ENCODE results near the gene NDE1. TPM values are rescaled to one million over a fixed set of nuclear protein-coding genes. Genes with fewer than 3 reads are reported as not detected.

Gene NDE1
- total and polyA plus RNA-seq, 2 donors (not counting 3 experiments of a cell fraction or from before 2014, with no cell fraction given): 28.0 to 90.2 TPM

- no peak overlapping the region for H2AFZ ChIP-seq (ENCODE audit: low read depth, low read length)
- BruUV-seq (replicated peaks): no TSS peak
- H3K9ac ChIP-seq (replicated peaks; ENCODE audit: extremely low read depth, insufficient read depth, low read length): no peak overlapping the region
- ChIA-PET CTCF (interaction anchor here (1.1 to 1.2 kb wide), 2 partner anchors 82 to 83 kb away, joined by 3 read pairs; no protein-coding TSS in a partner anchor), POLR2A (interaction anchor here (0.7 kb wide), 1 partner anchor 57 kb away, joined by 3 read pairs; no protein-coding TSS in a partner anchor)
- no peak overlapping the region for H3K4me2 ChIP-seq (ENCODE audit: insufficient read depth, low read length)
- H3K9me1 ChIP-seq (replicated peaks; ENCODE audit: control insufficient read depth, extremely low read depth, insufficient read depth, low read length): no peaks in the 10 kb centered on the region
- DNase-seq (ENCODE audit: low read depth, low spot score): no peak
- intact Hi-C loops (cut with micrococcal nuclease) (no loop called here), dilution Hi-C loops (cut with MboI; ENCODE audit: extremely low pct_ligation_motif_present, low sequenced_read_pairs) (no loop called here)
- no peaks in the 10 kb centered on the region for H3K27me3 ChIP-seq (ENCODE audit: control insufficient read depth in 2 of 2, insufficient read depth in 2 of 2, low read length in 2 of 2)
- no peaks in the 10 kb centered on the region for H3K4me1 ChIP-seq (ENCODE audit: control insufficient read depth, extremely low read depth, insufficient read depth, low read length)
- no peak for FAIRE-seq
- H3K4me3 ChIP-seq (replicated peaks in 1 of 3; ENCODE audit: insufficient read depth in 1 of 3, low read depth in 1 of 3, low read length in 3 of 3): no peak overlapping the region
- no peak for TF ChIP-seq EZH2 (IDR thresholded peaks at IDR 0.05; ENCODE audit: borderline replicate concordance, low read depth, low read length, severe bottlenecking)
- H4K20me1 ChIP-seq (replicated peaks; ENCODE audit: control insufficient read depth, extremely low read depth, insufficient read depth, low read length): no peaks in the 10 kb centered on the region
- H3K27ac ChIP-seq (ENCODE audit: insufficient read depth, low read depth, low read length): no peak overlapping the region
- H3K79me2 ChIP-seq (ENCODE audit: control insufficient read depth, insufficient read depth, low read length): no peaks in the 10 kb centered on the region
- no peaks in the 10 kb centered on the region for H3K9me3 ChIP-seq (replicated peaks; ENCODE audit: control insufficient read depth, insufficient read depth, low read length)
- H3K36me3 ChIP-seq (ENCODE audit: control insufficient read depth in 2 of 2, extremely low read depth in 1 of 2, insufficient read depth in 2 of 2, low read length in 2 of 2): no peaks in the 10 kb centered on the region
Measured at GRCh38 chr16:15739464-15739863, 89.4 kb downstream of the NDE1 start.

- H2AFZ ChIP-seq (ENCODE audit: low read depth, low read length): no peak overlapping the region
- H4K20me1 ChIP-seq (replicated peaks; ENCODE audit: control insufficient read depth, extremely low read depth, insufficient read depth, low read length): no peaks in the 10 kb centered on the region
- no peaks in the 10 kb centered on the region for H3K9me3 ChIP-seq (replicated peaks; ENCODE audit: control insufficient read depth, insufficient read depth, low read length)
- intact Hi-C loops (cut with micrococcal nuclease): no loop called here
- H3K4me1 ChIP-seq (ENCODE audit: control insufficient read depth, extremely low read depth, insufficient read depth, low read length): no peaks in the 10 kb centered on the region
- dilution Hi-C loops (cut with MboI; ENCODE audit: extremely low pct_ligation_motif_present, low sequenced_read_pairs): no loop called here
- DNase-seq (ENCODE audit: low read depth, low spot score) (no peak), FAIRE-seq (no peak)
- no peak overlapping the region for H3K4me2 ChIP-seq (ENCODE audit: insufficient read depth, low read length)
- H3K4me3 ChIP-seq (replicated peaks in 1 of 3; ENCODE audit: insufficient read depth in 1 of 3, low read depth in 1 of 3, low read length in 3 of 3): no peak overlapping the region
- H3K27me3 ChIP-seq (ENCODE audit: control insufficient read depth in 2 of 2, insufficient read depth in 2 of 2, low read length in 2 of 2): no peaks in the 10 kb centered on the region
- BruUV-seq (replicated peaks): no TSS peak
- no peaks in the 10 kb centered on the region for H3K79me2 ChIP-seq (ENCODE audit: control insufficient read depth, insufficient read depth, low read length)
- no peaks in the 10 kb centered on the region for H3K36me3 ChIP-seq (ENCODE audit: control insufficient read depth in 2 of 2, extremely low read depth in 1 of 2, insufficient read depth in 2 of 2, low read length in 2 of 2)
- ChIA-PET CTCF (interaction anchor here (1.2 kb wide), 1 partner anchor 82 kb away, joined by 3 read pairs; no protein-coding TSS in a partner anchor), POLR2A (no interaction called here)
- no peak overlapping the region for H3K9ac ChIP-seq (replicated peaks; ENCODE audit: extremely low read depth, insufficient read depth, low read length)
- H3K27ac ChIP-seq (ENCODE audit: insufficient read depth, low read depth, low read length): no peak overlapping the region
- TF ChIP-seq POLR2AphosphoS5 (IDR thresholded peaks at IDR 0.05; ENCODE audit: insufficient read depth, low read depth, low read length) (no peak), MAX (IDR thresholded peaks at IDR 0.05; ENCODE audit: insufficient read depth, insufficient read length) (no peak), EZH2 (IDR thresholded peaks at IDR 0.05; ENCODE audit: borderline replicate concordance, low read depth, low read length, severe bottlenecking) (no peak), FOS (IDR thresholded peaks at IDR 0.05; ENCODE audit: borderline replicate concordance, insufficient read depth, low read length) (no peak), CTCF (IDR thresholded peaks at IDR 0.05; ENCODE audit: extremely low read depth in 1 of 2, insufficient read depth in 1 of 2, low read depth in 1 of 2, low read length in 2 of 2) (no peak), POLR2A (IDR thresholded peaks at IDR 0.05; ENCODE audit: low read depth, low read length) (no peak), MYC (IDR thresholded peaks at IDR 0.05; ENCODE audit: low read depth, low read length) (no peak), JUN (IDR thresholded peaks at IDR 0.05; ENCODE audit: borderline replicate concordance, insufficient read depth, insufficient read length, low read depth) (no peak), GATA2 (IDR thresholded peaks at IDR 0.05; ENCODE audit: insufficient read depth, insufficient read length, low read depth, low read length) (no peak)
- H3K9me1 ChIP-seq (replicated peaks; ENCODE audit: control insufficient read depth, extremely low read depth, insufficient read depth, low read length): no peaks in the 10 kb centered on the region
Measured at GRCh38 chr16:15739950-15740349, 89.9 kb downstream of the NDE1 start.

Data from endothelial cell of umbilical vein (primary cell).